ENCODE measurements around the gene EML2. TPM values are rescaled to one million over a fixed set of nuclear protein-coding genes. Genes with fewer than 3 reads are reported as not detected.

EML2 gene
- total RNA-seq, 1 donor from 2014 or later: 15.0 TPM

- Mint-ChIP-seq H3K9me3 (no peaks in the 10 kb centered on the region), H3K27me3 (ENCODE audit: low read depth) (peaks cover 48% of the 10 kb centered on the region), H3K4me3 (peak overlapping the region; percentile 72), H3K27ac (ENCODE audit: unreplicated experiment) (no peak overlapping the region), H3K4me1 (peaks cover 6% of the 10 kb centered on the region), H3K36me3 (ENCODE audit: low read depth) (no peaks in the 10 kb centered on the region)
- peak; percentile 77 for DNase-seq (ENCODE audit: low read depth, low spot score)
- TF ChIP-seq CTCF (conservative IDR thresholded peaks at IDR 0.05): peak; percentile 98
These were observed 42.3 kb upstream of the EML2 start for GRCh38 chr19:45681391-45682015.

- H3K4me3 Mint-ChIP-seq: peak overlapping the region; percentile 65
- no peaks in the 10 kb centered on the region for H3K9me3 Mint-ChIP-seq
- H3K4me1 Mint-ChIP-seq: peaks cover 6% of the 10 kb centered on the region
- peak; percentile 44 for TF ChIP-seq CTCF (conservative IDR thresholded peaks at IDR 0.05)
- peak; percentile 53 for DNase-seq (ENCODE audit: low read depth, low spot score)
- H3K27ac Mint-ChIP-seq (ENCODE audit: unreplicated experiment): no peak overlapping the region
- H3K27me3 Mint-ChIP-seq (ENCODE audit: low read depth): peaks cover 81% of the 10 kb centered on the region
- no peaks in the 10 kb centered on the region for H3K36me3 Mint-ChIP-seq (ENCODE audit: low read depth)
These were observed 38.4 kb upstream of the EML2 start for GRCh38 chr19:45677351-45678230.

GRCh38 chr19:45676851-45677263 is 37.7 kb upstream of the EML2 start:
- no peak overlapping the region for H3K27ac Mint-ChIP-seq (ENCODE audit: unreplicated experiment)
- H3K4me1 Mint-ChIP-seq: peaks cover 6% of the 10 kb centered on the region
- DNase-seq (ENCODE audit: low read depth, low spot score): no peak
- H3K9me3 Mint-ChIP-seq: no peaks in the 10 kb centered on the region
- H3K27me3 Mint-ChIP-seq (ENCODE audit: low read depth): peaks cover 86% of the 10 kb centered on the region
- peak overlapping the region; percentile 67 for H3K4me3 Mint-ChIP-seq
- H3K36me3 Mint-ChIP-seq (ENCODE audit: low read depth): no peaks in the 10 kb centered on the region
- TF ChIP-seq CTCF (conservative IDR thresholded peaks at IDR 0.05): no peak

GRCh38 chr19:45674946-45675345 is 35.7 kb upstream of the EML2 start:
- no peak overlapping the region for H3K27ac Mint-ChIP-seq (ENCODE audit: unreplicated experiment)
- no peak for DNase-seq (ENCODE audit: low read depth, low spot score)
- H3K4me1 Mint-ChIP-seq: peaks cover 14% of the 10 kb centered on the region
- no peak for TF ChIP-seq CTCF (conservative IDR thresholded peaks at IDR 0.05)
- no peaks in the 10 kb centered on the region for H3K36me3 Mint-ChIP-seq (ENCODE audit: low read depth)
- H3K9me3 Mint-ChIP-seq: no peaks in the 10 kb centered on the region
- no peak overlapping the region for H3K4me3 Mint-ChIP-seq
- peaks cover 93% of the 10 kb centered on the region for H3K27me3 Mint-ChIP-seq (ENCODE audit: low read depth)

- H3K27ac Mint-ChIP-seq (ENCODE audit: unreplicated experiment): no peak overlapping the region
- H3K4me3 Mint-ChIP-seq: peak overlapping the region; percentile 64
- H3K4me1 Mint-ChIP-seq: peaks cover 28% of the 10 kb centered on the region
- DNase-seq (ENCODE audit: low read depth, low spot score): peak; percentile 79
- no peak for TF ChIP-seq CTCF (conservative IDR thresholded peaks at IDR 0.05)
- no peaks in the 10 kb centered on the region for H3K36me3 Mint-ChIP-seq (ENCODE audit: low read depth)
- peaks cover 83% of the 10 kb centered on the region for H3K27me3 Mint-ChIP-seq (ENCODE audit: low read depth)
- no peaks in the 10 kb centered on the region for H3K9me3 Mint-ChIP-seq
These were observed 31.7 kb upstream of the EML2 start for GRCh38 chr19:45670670-45671453.
